ENCODE measurements around the gene DET1. TPM values are rescaled to one million over a fixed set of nuclear protein-coding genes. Genes with fewer than 3 reads are reported as not detected.

Gene DET1
- total RNA-seq, 2 donors from 2014 or later: 8.2 to 8.3 TPM

GRCh38 chr15:88467935-88468528 lies 78.4 kb downstream of the DET1 start:
- peaks cover 24% of the 10 kb centered on the region for H3K4me1 ChIP-seq
- intact Hi-C loops (cut with DNase I): no loop called here
- no peak for ATAC-seq
- H3K4me3 ChIP-seq: peak overlapping the region; percentile 86 to 90
- WGBS, 2 donors: 2 to 3% methylated on average over 11 to 17 of the region's 17 CpGs
- no peaks in the 10 kb centered on the region for H3K9me3 ChIP-seq
- no peaks in the 10 kb centered on the region for H3K27me3 ChIP-seq
- peak overlapping the region; percentile 89 to 98 (median 96) for H3K27ac ChIP-seq
- no peak for DNase-seq
- H3K36me3 ChIP-seq (replicated peaks in 1 of 2; ENCODE audit: insufficient read depth in 1 of 2, low read depth in 2 of 2): peaks cover 0 to 11% of the 10 kb centered on the region in 2 donors
- no peak for TF ChIP-seq POLR2A (IDR thresholded peaks at IDR 0.05)

- Histone ChIP-seq H3K4me1 (peaks cover 24% of the 10 kb centered on the region), H3K27ac (peak within 1 kb of the TSS; percentile 89 to 98 (median 96)), H3K36me3 (replicated peaks in 1 of 2; ENCODE audit: insufficient read depth in 1 of 2, low read depth in 2 of 2) (peaks cover 0 to 11% of the 10 kb centered on the region in 2 donors), H3K4me3 (peak within 1 kb of the TSS; percentile 86 to 90), H3K27me3 (no peaks in the 10 kb centered on the region), H3K9me3 (no peaks in the 10 kb centered on the region)
- peak; percentile 98 for ATAC-seq
- WGBS, 2 donors: 0 to 1% methylated on average over 39 to 55 of the region's 55 CpGs
- peak; percentile 88 to 92 (median 90) for DNase-seq
- TF ChIP-seq CTCF (IDR thresholded peaks at IDR 0.05) (peak in 1 of 7 experiments; percentile 16), POLR2A (IDR thresholded peaks at IDR 0.05) (peak; percentile 22 to 77 (median 64))
- intact Hi-C loops (cut with DNase I): no loop called here
Observed at GRCh38 chr15:88467073-88467934, 79.2 kb downstream of the DET1 start, which contains the start of the genes MRPL46 and MRPS11. TSS of gene MRPL46 (minus strand) at chr15:88467388. CDS start at chr15:88467377, 11 bp downstream. TSS of gene MRPS11 (plus strand) at chr15:88467708. CDS start at chr15:88467718, 10 bp downstream.

GRCh38 chr15:88465633-88466224 lies 80.8 kb downstream of the DET1 start:
- no peak overlapping the region for H3K4me3 ChIP-seq
- no peak for TF ChIP-seq POLR2A (IDR thresholded peaks at IDR 0.05)
- TF ChIP-seq CTCF (IDR thresholded peaks at IDR 0.05): no peak
- no peak overlapping the region for H3K27ac ChIP-seq
- intact Hi-C loops (cut with DNase I): no loop called here
- ATAC-seq (no peak), DNase-seq (peak in 1 of 4 donors; percentile 28)
- H3K36me3 ChIP-seq (replicated peaks in 1 of 2; ENCODE audit: insufficient read depth in 1 of 2, low read depth in 2 of 2): peaks cover 0 to 11% of the 10 kb centered on the region in 2 donors
- H3K27me3 ChIP-seq: no peaks in the 10 kb centered on the region
- peaks cover 24% of the 10 kb centered on the region for H3K4me1 ChIP-seq
- H3K9me3 ChIP-seq: no peaks in the 10 kb centered on the region
- WGBS, 2 donors: 87 to 89% methylated on average over 4 of the region's 4 CpGs

GRCh38 chr15:88463870-88464532 lies 82.5 kb downstream of the DET1 start:
- ATAC-seq (no peak), DNase-seq (no peak)
- Histone ChIP-seq H3K9me3 (no peaks in the 10 kb centered on the region), H3K27me3 (no peaks in the 10 kb centered on the region), H3K36me3 (replicated peaks in 1 of 2; ENCODE audit: insufficient read depth in 1 of 2, low read depth in 2 of 2) (peaks cover 4 to 24% of the 10 kb centered on the region in 2 donors), H3K27ac (no peak overlapping the region), H3K4me3 (no peak overlapping the region), H3K4me1 (peaks cover 22% of the 10 kb centered on the region)
- intact Hi-C loops (cut with DNase I): no loop called here
- no peak for TF ChIP-seq POLR2A (IDR thresholded peaks at IDR 0.05)
- no peak for TF ChIP-seq CTCF (IDR thresholded peaks at IDR 0.05)
- 28 to 33% methylated on average over 2 of the region's 2 CpGs for WGBS, 2 donors

Small RNAs within 50 kb of the gene (small RNA-seq; reads per million reads assigned to genes)
- gene AC013489.2: not detected

Other genes with a start within 250 kb of the DET1 start
- 10 to 100 TPM in 1 of 2 donors, 1 to 10 TPM in 1; 9.6 to 16.2 TPM for gene MRPL46, start 79.3 kb downstream of the DET1 start, total RNA-seq
- gene MRPS11, start 79.0 kb downstream of the DET1 start, total RNA-seq: 10 to 100 TPM; 16.2 to 35.5 TPM
- 10 to 100 TPM; 20.4 to 23.3 TPM for gene AEN, start 74.7 kb upstream of the DET1 start, total RNA-seq
- 10 to 100 TPM in 1 of 2 donors, 1 to 10 TPM in 1; 2.9 to 25.4 TPM for gene ISG20, start 92.3 kb upstream of the DET1 start, total RNA-seq

Measured in body of pancreas (tissue), 4 donors.